DND-41 (cell line): ENCODE results near the gene TMED4.

Source experiments
- CTCF ChIP-seq: IDR thresholded peaks from 2 replicates; pipeline ENCODE4 v1.5.1; 2012; ENCODE audit warnings: borderline replicate concordance, low read length, moderate library complexity, mild to moderate bottlenecking; ENCODE audit not compliant: poor library complexity, severe bottlenecking; ENCODE audit errors: extremely low read depth
- EZH2 ChIP-seq: IDR thresholded peaks from 3 replicates; pipeline ENCODE4 v1.6.1; 2012; ENCODE audit warnings: borderline replicate concordance, low read depth, mild to moderate bottlenecking, moderate library complexity, low read length, inconsistent platforms; ENCODE audit not compliant: severe bottlenecking

GRCh38 chr7:44603193-44603592 lies 21.2 kb upstream of the TMED4 start:
- no peak for TF ChIP-seq CTCF
- no peak for TF ChIP-seq EZH2
